Measurements from ENCODE around the gene SHANK1.

Gene SHANK1

DNA sequence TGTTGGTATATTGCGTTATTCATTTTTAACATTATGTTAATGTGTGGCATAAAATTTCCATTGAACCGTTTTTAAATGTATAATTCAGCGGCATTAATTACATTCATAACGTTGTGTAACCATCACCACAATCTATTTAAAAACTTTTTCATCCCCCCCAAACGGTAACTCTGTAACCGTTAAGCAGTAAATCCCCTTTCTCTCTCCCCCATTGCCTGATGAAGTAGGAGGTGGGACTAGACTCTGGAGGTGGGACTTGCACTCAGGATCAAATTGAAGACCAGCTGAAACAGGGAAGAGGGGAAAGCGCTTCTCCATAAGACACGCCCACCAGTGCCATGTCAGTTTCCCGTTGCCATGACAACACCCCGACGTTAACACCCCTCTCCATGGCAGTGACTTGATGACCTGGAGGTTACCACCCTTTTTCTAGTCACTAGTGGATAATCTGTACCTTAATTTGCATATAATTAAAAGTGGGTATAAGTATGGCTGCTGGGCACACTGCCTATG is 20.4 kb upstream of the SHANK1 start:
- DNase-seq (ENCODE audit: low read depth), result no peak
- no peak overlapping the region for H3K4me3 ChIP-seq (ENCODE audit: low read depth, low read length)
- TF ChIP-seq, protein P1, sequence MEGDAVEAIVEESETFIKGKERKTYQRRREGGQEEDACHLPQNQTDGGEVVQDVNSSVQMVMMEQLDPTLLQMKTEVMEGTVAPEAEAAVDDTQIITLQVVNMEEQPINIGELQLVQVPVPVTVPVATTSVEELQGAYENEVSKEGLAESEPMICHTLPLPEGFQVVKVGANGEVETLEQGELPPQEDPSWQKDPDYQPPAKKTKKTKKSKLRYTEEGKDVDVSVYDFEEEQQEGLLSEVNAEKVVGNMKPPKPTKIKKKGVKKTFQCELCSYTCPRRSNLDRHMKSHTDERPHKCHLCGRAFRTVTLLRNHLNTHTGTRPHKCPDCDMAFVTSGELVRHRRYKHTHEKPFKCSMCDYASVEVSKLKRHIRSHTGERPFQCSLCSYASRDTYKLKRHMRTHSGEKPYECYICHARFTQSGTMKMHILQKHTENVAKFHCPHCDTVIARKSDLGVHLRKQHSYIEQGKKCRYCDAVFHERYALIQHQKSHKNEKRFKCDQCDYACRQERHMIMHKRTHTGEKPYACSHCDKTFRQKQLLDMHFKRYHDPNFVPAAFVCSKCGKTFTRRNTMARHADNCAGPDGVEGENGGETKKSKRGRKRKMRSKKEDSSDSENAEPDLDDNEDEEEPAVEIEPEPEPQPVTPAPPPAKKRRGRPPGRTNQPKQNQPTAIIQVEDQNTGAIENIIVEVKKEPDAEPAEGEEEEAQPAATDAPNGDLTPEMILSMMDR (conservative IDR thresholded peaks at IDR 0.05; ENCODE audit: low read depth, low read length), result no peak

DNA sequence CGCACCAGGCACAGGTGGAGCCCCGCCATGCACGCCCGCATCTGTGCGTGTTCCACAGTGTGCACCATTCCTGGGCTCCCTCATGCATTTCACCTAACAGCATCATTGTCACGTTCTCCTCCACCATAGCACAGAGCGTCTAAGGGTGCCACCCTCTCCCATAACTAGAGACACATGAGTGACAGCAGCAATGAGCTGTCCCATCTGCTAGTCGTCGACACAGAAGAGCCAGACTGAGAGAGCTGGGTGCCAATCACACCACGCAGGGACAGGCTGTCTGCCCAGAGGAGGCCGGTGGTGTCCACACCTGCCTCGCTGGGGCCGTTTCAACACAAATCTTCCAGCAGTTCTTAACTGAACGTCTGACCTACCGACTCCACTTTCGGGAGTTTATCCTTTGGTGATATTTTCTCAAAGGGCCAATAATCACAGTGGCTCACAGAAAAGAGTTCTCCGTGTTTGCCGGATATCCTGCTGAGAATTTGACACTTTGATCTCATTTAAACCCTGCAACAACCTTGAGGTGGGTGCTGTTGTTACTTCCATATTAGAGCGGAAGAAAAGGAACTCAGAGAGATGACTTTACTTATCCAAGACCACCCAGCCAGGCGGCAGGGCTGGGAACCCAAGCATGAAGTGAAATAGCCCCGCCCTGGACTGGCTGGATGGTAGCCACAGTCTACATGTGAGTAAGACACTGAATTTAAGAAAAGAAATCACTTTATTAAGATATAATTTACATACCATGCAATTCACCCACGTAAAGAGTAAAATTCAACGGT is 19.7 kb upstream of the SHANK1 start:
- no peak overlapping the region for H3K4me3 ChIP-seq (ENCODE audit: low read depth, low read length)
- TF ChIP-seq, protein P1 (conservative IDR thresholded peaks at IDR 0.05; ENCODE audit: low read depth, low read length), result no peak
- DNase-seq (ENCODE audit: low read depth), result no peak

DNA sequence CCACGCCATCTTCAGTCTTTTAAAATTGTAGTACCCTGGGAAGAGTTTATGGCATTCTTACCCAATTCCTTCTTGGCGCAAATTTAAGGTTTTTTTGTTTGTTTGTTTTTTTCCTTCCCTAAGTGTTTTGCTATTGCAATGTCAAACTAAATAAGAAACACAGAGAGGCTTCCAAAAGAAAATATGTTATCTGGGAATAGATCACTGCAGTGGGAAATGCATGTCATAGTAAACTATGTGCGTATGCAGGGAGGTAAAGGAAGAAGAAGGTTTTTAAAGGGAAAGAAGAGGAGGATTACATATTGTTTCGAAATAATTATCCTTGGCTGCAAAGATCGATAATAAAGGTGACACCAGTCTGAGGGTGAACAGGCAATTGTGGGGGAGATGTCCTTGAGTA is 16.7 kb upstream of the SHANK1 start:
- no peak for DNase-seq (ENCODE audit: low read depth)
- H3K4me3 ChIP-seq (ENCODE audit: low read depth, low read length), result no peak overlapping the region
- TF ChIP-seq, protein P1 (conservative IDR thresholded peaks at IDR 0.05; ENCODE audit: low read depth, low read length), result no peak

DNA sequence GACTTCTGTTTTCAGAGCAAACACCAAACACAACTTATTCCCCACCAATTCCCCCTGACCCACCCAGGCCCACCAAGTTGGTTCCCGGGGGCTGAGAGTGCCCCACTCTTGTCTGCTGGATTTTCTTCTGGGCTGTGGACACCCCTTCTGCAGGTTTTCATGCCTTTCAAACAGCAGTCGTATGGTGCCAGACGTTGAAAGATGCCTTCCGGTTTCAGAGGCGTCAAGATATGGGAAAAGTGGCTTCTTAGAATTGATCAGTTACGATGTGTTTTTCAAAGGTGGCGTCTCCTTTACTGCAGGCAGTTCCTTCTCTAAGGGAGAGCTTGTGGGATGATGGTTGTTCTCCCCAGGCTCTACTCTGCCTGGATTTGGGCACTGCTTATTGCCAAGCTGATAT is 16.3 kb upstream of the SHANK1 start:
- TF ChIP-seq, protein P1 (conservative IDR thresholded peaks at IDR 0.05; ENCODE audit: low read depth, low read length), result no peak
- no peak overlapping the region for H3K4me3 ChIP-seq (ENCODE audit: low read depth, low read length)
- DNase-seq (ENCODE audit: low read depth), result no peak

DNA sequence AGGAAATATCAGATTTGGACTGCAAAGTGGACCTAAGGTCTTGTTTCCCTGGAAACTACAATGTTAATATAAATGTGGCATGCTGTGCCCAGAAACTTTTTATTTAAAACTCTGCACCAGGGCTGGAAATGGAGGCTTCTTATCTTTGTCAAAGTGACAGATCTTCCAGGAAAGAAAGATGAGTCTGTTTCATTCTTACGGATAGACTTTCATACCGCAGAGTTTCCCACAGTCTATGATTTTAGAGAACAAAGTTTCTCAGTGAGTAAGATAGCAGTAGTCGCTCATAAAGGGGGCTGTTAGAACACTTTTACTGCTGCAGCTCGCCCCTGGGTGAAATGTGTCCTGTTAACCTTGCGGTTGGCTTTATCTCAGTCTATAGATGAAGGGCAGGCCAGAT is 10.3 kb upstream of the SHANK1 start:
- no peak for DNase-seq (ENCODE audit: low read depth)

DNA sequence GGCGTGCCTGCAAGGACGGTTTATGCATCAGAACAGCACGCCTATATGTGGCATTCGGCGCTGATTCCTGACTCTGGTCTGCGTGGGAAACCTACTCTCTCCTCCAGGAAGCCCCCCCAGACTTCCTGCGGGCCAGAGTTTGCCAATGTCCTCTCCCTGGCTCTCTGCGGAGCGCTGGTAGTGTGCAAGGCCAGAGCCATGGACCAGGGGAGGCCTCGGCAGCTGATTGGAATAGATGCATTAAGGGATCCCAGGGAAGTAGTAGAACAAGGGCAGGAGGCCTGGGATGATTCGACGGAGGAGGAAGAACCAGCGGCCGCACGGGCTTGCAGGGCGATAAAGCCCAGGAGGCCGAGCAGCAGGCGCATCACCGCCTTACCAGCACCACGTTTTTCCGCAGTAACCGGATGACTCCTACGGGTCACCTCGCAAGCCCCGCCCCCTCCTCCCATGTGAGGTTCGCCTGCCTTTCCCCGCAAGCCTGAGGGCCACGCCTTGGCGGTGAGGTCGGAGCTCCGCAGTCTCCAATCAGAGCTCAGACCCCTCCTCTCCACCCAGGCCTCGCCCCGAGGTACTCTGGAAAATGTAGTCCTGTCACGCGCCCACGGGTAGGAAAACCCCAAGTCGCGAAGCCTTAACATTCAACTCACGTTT is 8.6 kb upstream of the SHANK1 start:
- TF ChIP-seq, protein P1 (conservative IDR thresholded peaks at IDR 0.05; ENCODE audit: low read depth, low read length), result no peak
- no peak overlapping the region for H3K4me3 ChIP-seq (ENCODE audit: low read depth, low read length)
- DNase-seq (ENCODE audit: low read depth), result peak; percentile 56

More for the DNA sequence above, 10.3 kb upstream of the SHANK1 start:
- TF ChIP-seq, protein P1 (conservative IDR thresholded peaks at IDR 0.05; ENCODE audit: low read depth, low read length), result no peak
- H3K4me3 ChIP-seq (ENCODE audit: low read depth, low read length), result no peak overlapping the region

Measured in choroid plexus epithelial cell (primary cell).